ENCODE measurements around the gene SLC48A1.

Gene SLC48A1

GRCh38 chr12:47748899-47749298, 24.1 kb upstream of the SLC48A1 start:
- Histone ChIP-seq H3K9ac (ENCODE audit: low read depth in 1 of 2, low read length in 2 of 2) (no peak overlapping the region), H3K36me3 (ENCODE audit: control insufficient read depth in 2 of 2, insufficient read depth in 2 of 2, low read length in 2 of 2) (no peaks in the 10 kb centered on the region), H3K9me3 (ENCODE audit: control insufficient read depth in 2 of 2, low read length in 2 of 2) (no peaks in the 10 kb centered on the region), H3K27ac (ENCODE audit: low read depth in 2 of 2, low read length in 2 of 2) (no peak overlapping the region), H3K4me3 (ENCODE audit: low read length in 2 of 2) (no peak overlapping the region), H3K4me1 (ENCODE audit: control insufficient read depth in 2 of 2, insufficient read depth in 2 of 2, low read length in 2 of 2) (peaks cover 13 to 15% of the 10 kb centered on the region in 2 donors), H3K27me3 (ENCODE audit: control insufficient read depth in 2 of 2, insufficient read depth in 2 of 2, low read length in 2 of 2) (no peaks in the 10 kb centered on the region)

GRCh38 chr12:47750229-47750798, 22.7 kb upstream of the SLC48A1 start:
- Histone ChIP-seq H3K4me3 (ENCODE audit: low read length in 2 of 2) (no peak overlapping the region), H3K27ac (ENCODE audit: low read depth in 2 of 2, low read length in 2 of 2) (no peak overlapping the region), H3K27me3 (ENCODE audit: control insufficient read depth in 2 of 2, insufficient read depth in 2 of 2, low read length in 2 of 2) (no peaks in the 10 kb centered on the region), H3K36me3 (ENCODE audit: control insufficient read depth in 2 of 2, insufficient read depth in 2 of 2, low read length in 2 of 2) (no peaks in the 10 kb centered on the region), H3K9me3 (ENCODE audit: control insufficient read depth in 2 of 2, low read length in 2 of 2) (no peaks in the 10 kb centered on the region), H3K4me1 (ENCODE audit: control insufficient read depth in 2 of 2, insufficient read depth in 2 of 2, low read length in 2 of 2) (peaks cover 27 to 28% of the 10 kb centered on the region in 2 donors), H3K9ac (ENCODE audit: low read depth in 1 of 2, low read length in 2 of 2) (no peak overlapping the region)

GRCh38 chr12:47750916-47751470, 22.0 kb upstream of the SLC48A1 start:
- no peaks in the 10 kb centered on the region for H3K27me3 ChIP-seq (ENCODE audit: control insufficient read depth in 2 of 2, insufficient read depth in 2 of 2, low read length in 2 of 2)
- H3K4me1 ChIP-seq (ENCODE audit: control insufficient read depth in 2 of 2, insufficient read depth in 2 of 2, low read length in 2 of 2) = peaks cover 34% of the 10 kb centered on the region in 2 donors
- no peak overlapping the region for H3K27ac ChIP-seq (ENCODE audit: low read depth in 2 of 2, low read length in 2 of 2)
- no peaks in the 10 kb centered on the region for H3K36me3 ChIP-seq (ENCODE audit: control insufficient read depth in 2 of 2, insufficient read depth in 2 of 2, low read length in 2 of 2)
- H3K9me3 ChIP-seq (ENCODE audit: control insufficient read depth in 2 of 2, low read length in 2 of 2) = no peaks in the 10 kb centered on the region
- no peak overlapping the region for H3K4me3 ChIP-seq (ENCODE audit: low read length in 2 of 2)
- no peak overlapping the region for H3K9ac ChIP-seq (ENCODE audit: low read depth in 1 of 2, low read length in 2 of 2)

- no peaks in the 10 kb centered on the region for H3K27me3 ChIP-seq (ENCODE audit: control insufficient read depth in 2 of 2, insufficient read depth in 2 of 2, low read length in 2 of 2)
- H3K4me3 ChIP-seq (ENCODE audit: low read length in 2 of 2) = no peak overlapping the region
- H3K4me1 ChIP-seq (ENCODE audit: control insufficient read depth in 2 of 2, insufficient read depth in 2 of 2, low read length in 2 of 2) = peaks cover 37 to 39% of the 10 kb centered on the region in 2 donors
- no peaks in the 10 kb centered on the region for H3K9me3 ChIP-seq (ENCODE audit: control insufficient read depth in 2 of 2, low read length in 2 of 2)
- H3K9ac ChIP-seq (ENCODE audit: low read depth in 1 of 2, low read length in 2 of 2) = no peak overlapping the region
- H3K27ac ChIP-seq (ENCODE audit: low read depth in 2 of 2, low read length in 2 of 2) = no peak overlapping the region
- H3K36me3 ChIP-seq (ENCODE audit: control insufficient read depth in 2 of 2, insufficient read depth in 2 of 2, low read length in 2 of 2) = no peaks in the 10 kb centered on the region
Measured at GRCh38 chr12:47751561-47751960, 21.5 kb upstream of the SLC48A1 start.

- H3K4me3 ChIP-seq (ENCODE audit: low read length in 2 of 2) = no peak overlapping the region
- no peaks in the 10 kb centered on the region for H3K36me3 ChIP-seq (ENCODE audit: control insufficient read depth in 2 of 2, insufficient read depth in 2 of 2, low read length in 2 of 2)
- no peak overlapping the region for H3K27ac ChIP-seq (ENCODE audit: low read depth in 2 of 2, low read length in 2 of 2)
- H3K27me3 ChIP-seq (ENCODE audit: control insufficient read depth in 2 of 2, insufficient read depth in 2 of 2, low read length in 2 of 2) = no peaks in the 10 kb centered on the region
- no peak overlapping the region for H3K9ac ChIP-seq (ENCODE audit: low read depth in 1 of 2, low read length in 2 of 2)
- no peaks in the 10 kb centered on the region for H3K9me3 ChIP-seq (ENCODE audit: control insufficient read depth in 2 of 2, low read length in 2 of 2)
- peaks cover 37 to 39% of the 10 kb centered on the region in 2 donors for H3K4me1 ChIP-seq (ENCODE audit: control insufficient read depth in 2 of 2, insufficient read depth in 2 of 2, low read length in 2 of 2)
Measured at GRCh38 chr12:47752121-47752520, 20.9 kb upstream of the SLC48A1 start.

- H3K9ac ChIP-seq (ENCODE audit: low read depth in 1 of 2, low read length in 2 of 2) = no peak overlapping the region
Measured at GRCh38 chr12:47752552-47752951, 20.5 kb upstream of the SLC48A1 start.

GRCh38 chr12:47753021-47754001, 19.7 kb upstream of the SLC48A1 start:
- Histone ChIP-seq H3K27me3 (ENCODE audit: control insufficient read depth in 2 of 2, insufficient read depth in 2 of 2, low read length in 2 of 2) (no peaks in the 10 kb centered on the region), H3K27ac (ENCODE audit: low read depth in 2 of 2, low read length in 2 of 2) (peak overlapping the region; percentile 82 to 85), H3K9ac (ENCODE audit: low read depth in 1 of 2, low read length in 2 of 2) (peak overlapping the region in 1 of 2 donors; percentile 36), H3K4me1 (ENCODE audit: control insufficient read depth in 2 of 2, insufficient read depth in 2 of 2, low read length in 2 of 2) (peaks cover 41 to 45% of the 10 kb centered on the region in 2 donors), H3K9me3 (ENCODE audit: control insufficient read depth in 2 of 2, low read length in 2 of 2) (no peaks in the 10 kb centered on the region), H3K4me3 (ENCODE audit: low read length in 2 of 2) (peak overlapping the region; percentile 34 to 50), H3K36me3 (ENCODE audit: control insufficient read depth in 2 of 2, insufficient read depth in 2 of 2, low read length in 2 of 2) (no peaks in the 10 kb centered on the region)

More at GRCh38 chr12:47752552-47752951, 20.5 kb upstream of the SLC48A1 start:
- no peaks in the 10 kb centered on the region for H3K9me3 ChIP-seq (ENCODE audit: control insufficient read depth in 2 of 2, low read length in 2 of 2)
- H3K4me1 ChIP-seq (ENCODE audit: control insufficient read depth in 2 of 2, insufficient read depth in 2 of 2, low read length in 2 of 2) = peaks cover 38 to 39% of the 10 kb centered on the region in 2 donors
- peak overlapping the region in 1 of 2 donors; percentile 82 for H3K27ac ChIP-seq (ENCODE audit: low read depth in 2 of 2, low read length in 2 of 2)
- H3K36me3 ChIP-seq (ENCODE audit: control insufficient read depth in 2 of 2, insufficient read depth in 2 of 2, low read length in 2 of 2) = no peaks in the 10 kb centered on the region
- no peaks in the 10 kb centered on the region for H3K27me3 ChIP-seq (ENCODE audit: control insufficient read depth in 2 of 2, insufficient read depth in 2 of 2, low read length in 2 of 2)
- no peak overlapping the region for H3K4me3 ChIP-seq (ENCODE audit: low read length in 2 of 2)

- H3K36me3 ChIP-seq (ENCODE audit: control insufficient read depth in 2 of 2, insufficient read depth in 2 of 2, low read length in 2 of 2) = no peaks in the 10 kb centered on the region
- H3K9ac ChIP-seq (ENCODE audit: low read depth in 1 of 2, low read length in 2 of 2) = peak overlapping the region; percentile 24 to 36
- H3K4me1 ChIP-seq (ENCODE audit: control insufficient read depth in 2 of 2, insufficient read depth in 2 of 2, low read length in 2 of 2) = peaks cover 45 to 48% of the 10 kb centered on the region in 2 donors
- peak overlapping the region; percentile 82 to 85 for H3K27ac ChIP-seq (ENCODE audit: low read depth in 2 of 2, low read length in 2 of 2)
- H3K9me3 ChIP-seq (ENCODE audit: control insufficient read depth in 2 of 2, low read length in 2 of 2) = no peaks in the 10 kb centered on the region
- no peaks in the 10 kb centered on the region for H3K27me3 ChIP-seq (ENCODE audit: control insufficient read depth in 2 of 2, insufficient read depth in 2 of 2, low read length in 2 of 2)
- no peak overlapping the region for H3K4me3 ChIP-seq (ENCODE audit: low read length in 2 of 2)
Measured at GRCh38 chr12:47754126-47754525, 18.9 kb upstream of the SLC48A1 start.

- Histone ChIP-seq H3K27ac (ENCODE audit: low read depth in 2 of 2, low read length in 2 of 2) (peak overlapping the region; percentile 82 to 85), H3K27me3 (ENCODE audit: control insufficient read depth in 2 of 2, insufficient read depth in 2 of 2, low read length in 2 of 2) (no peaks in the 10 kb centered on the region), H3K4me1 (ENCODE audit: control insufficient read depth in 2 of 2, insufficient read depth in 2 of 2, low read length in 2 of 2) (peaks cover 52 to 56% of the 10 kb centered on the region in 2 donors), H3K36me3 (ENCODE audit: control insufficient read depth in 2 of 2, insufficient read depth in 2 of 2, low read length in 2 of 2) (no peaks in the 10 kb centered on the region), H3K9ac (ENCODE audit: low read depth in 1 of 2, low read length in 2 of 2) (peak overlapping the region; percentile 24 to 30), H3K4me3 (ENCODE audit: low read length in 2 of 2) (peak overlapping the region; percentile 40 to 50), H3K9me3 (ENCODE audit: control insufficient read depth in 2 of 2, low read length in 2 of 2) (no peaks in the 10 kb centered on the region)
Measured at GRCh38 chr12:47754881-47755280, 18.2 kb upstream of the SLC48A1 start.
